ENCODE data around the gene ACVRL1.

The ACVRL1 gene

DNA sequence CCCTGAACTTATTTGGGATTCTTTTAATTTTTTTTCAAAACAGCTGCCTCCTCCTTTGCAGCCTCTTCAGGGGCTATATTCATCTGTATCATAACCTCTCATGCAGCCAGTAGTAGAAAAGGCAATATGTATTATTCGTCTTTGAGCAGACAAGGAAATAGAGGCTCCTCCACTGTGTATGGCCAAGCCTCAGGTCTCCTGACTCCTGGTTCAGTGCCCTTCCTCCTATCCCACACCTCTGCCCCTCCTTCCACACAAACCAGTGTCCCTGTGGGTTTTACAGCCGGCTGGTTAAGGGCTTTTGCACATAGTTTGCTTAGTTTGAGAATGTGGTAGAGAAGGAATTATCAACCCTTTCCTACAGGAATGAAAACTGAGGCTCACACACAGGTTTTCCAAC lies 8.8 kb upstream of the ACVRL1 start:
- DNase-seq (ENCODE audit: low read depth), result no peak

DNA sequence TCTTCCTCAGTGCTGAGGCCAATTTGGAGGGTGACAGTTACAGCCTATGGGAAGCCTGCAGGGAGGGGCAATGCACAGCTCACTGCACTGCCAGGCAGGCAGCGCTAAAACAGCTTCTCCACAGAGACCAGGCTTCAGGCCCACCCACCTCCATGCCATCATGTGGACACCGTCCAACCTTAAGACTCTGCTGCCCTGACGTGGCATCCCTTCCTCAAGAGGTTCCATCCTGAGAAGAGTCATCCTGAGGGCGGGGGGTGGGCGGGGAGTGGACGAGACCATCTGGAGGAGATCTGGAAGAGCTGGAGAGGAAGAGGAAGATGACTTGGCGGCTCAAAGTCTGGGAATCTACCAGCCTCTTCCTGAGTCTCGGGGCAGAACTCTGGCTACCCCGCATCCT lies 8.4 kb upstream of the ACVRL1 start:
- DNase-seq (ENCODE audit: low read depth), result peak; percentile 47

DNA sequence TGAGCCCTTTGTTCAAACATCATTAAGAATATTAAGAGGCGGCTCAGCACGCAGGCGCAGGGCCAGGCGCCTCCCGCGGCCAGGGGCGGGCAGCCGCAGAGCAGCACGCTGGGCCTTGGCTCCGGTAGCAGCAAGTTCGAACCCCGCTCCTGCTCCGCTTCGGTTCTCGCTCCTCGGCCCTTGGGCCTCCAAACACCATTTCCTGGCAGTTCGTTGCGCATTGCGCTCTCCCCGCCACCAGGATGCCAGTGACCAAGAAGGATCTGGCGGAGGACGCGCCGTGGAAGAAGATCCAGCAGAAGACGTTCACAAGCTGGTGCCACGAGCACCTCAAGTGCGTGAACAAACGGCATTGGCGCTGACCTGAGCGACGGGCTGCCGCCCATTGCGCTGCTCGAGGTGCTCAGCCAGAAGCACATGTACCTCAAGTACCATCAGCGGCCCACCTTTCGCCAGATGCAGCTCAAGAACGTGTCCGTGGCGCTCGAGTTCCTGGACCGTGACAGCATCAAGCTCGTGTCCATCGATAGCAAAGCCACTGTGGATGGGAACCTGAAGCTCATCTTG lies 6.9 kb upstream of the ACVRL1 start:
- DNase-seq (ENCODE audit: low read depth), result no peak

DNA sequence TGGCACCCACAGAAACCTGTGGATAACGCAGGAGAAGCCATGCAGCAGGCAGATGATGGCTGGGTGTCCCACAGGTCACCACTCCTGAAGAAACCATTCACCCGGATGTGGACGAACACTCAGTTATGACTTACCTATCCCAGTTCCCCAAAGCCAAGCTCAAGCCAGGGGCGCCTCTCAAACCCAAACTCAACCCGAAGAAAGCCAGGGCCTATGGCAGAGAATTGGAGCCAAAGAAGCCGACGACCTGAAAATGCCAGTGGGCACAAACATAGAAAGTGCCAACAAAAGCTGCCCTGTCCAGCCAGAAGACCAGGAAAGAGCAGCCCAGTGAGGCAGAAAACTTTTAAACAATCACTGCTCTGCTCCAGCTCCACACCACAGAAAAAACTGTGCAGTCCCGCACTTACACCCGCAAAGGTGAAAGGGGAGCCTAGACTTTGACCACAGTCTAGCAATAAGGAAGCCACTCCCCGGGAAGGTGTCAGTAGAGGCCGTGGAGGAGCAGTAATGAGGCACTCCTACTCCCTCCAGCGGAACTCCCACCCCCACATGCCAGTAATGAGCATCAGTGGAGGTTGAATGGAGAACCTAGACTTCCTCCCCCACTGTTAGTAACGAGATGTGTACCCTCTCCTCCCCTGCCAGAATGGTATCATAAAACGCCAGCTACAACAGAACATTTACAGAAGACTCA lies 6.0 kb upstream of the ACVRL1 start:
- DNase-seq (ENCODE audit: low read depth), result no peak

DNA sequence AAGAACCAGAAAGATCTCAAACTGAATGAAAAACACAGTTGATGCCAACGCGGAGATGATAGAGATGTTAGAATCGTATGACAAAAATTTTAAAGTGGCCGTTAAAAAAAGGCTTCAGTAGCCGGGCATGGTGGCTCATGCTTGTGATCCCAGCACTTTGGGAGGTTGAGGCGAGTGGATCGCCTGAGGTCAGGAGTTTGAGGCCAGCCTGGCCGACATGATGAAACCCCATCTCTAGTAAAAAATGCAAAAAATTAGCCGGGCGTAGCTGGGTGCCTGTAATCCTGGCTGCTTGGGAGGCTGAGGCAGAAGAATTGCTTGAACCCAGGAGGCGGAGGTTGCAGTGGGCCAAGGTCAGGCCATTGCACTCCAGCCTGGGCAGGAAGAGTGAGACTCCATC lies 5.4 kb upstream of the ACVRL1 start:
- no peak for DNase-seq (ENCODE audit: low read depth)

DNA sequence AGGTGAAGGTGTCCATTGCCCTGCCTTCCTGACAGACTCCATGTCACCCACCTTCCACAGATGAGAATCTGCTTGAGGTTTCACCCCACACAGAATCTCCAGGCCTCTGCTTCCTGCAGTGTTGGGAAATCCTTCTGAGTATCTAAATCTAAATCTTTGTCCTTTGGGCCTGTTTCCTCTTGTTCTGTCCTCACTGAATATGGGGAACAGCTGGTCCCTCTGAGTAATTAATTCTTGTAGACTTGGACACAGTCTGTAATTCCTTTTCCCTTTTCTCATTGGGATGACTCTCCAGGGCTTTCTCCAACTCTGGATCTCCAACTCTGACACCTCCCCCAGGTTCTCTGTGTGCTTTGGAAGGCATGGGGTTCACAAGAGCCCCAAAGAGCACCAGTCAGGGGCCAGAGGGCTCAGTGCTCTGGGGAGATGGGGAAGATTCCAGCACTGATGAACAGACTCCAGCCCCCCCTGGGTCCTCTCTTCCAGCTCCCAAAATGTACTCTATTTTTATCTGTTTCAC lies 2.3 kb upstream of the ACVRL1 start:
- no peak for DNase-seq (ENCODE audit: low read depth)

DNA sequence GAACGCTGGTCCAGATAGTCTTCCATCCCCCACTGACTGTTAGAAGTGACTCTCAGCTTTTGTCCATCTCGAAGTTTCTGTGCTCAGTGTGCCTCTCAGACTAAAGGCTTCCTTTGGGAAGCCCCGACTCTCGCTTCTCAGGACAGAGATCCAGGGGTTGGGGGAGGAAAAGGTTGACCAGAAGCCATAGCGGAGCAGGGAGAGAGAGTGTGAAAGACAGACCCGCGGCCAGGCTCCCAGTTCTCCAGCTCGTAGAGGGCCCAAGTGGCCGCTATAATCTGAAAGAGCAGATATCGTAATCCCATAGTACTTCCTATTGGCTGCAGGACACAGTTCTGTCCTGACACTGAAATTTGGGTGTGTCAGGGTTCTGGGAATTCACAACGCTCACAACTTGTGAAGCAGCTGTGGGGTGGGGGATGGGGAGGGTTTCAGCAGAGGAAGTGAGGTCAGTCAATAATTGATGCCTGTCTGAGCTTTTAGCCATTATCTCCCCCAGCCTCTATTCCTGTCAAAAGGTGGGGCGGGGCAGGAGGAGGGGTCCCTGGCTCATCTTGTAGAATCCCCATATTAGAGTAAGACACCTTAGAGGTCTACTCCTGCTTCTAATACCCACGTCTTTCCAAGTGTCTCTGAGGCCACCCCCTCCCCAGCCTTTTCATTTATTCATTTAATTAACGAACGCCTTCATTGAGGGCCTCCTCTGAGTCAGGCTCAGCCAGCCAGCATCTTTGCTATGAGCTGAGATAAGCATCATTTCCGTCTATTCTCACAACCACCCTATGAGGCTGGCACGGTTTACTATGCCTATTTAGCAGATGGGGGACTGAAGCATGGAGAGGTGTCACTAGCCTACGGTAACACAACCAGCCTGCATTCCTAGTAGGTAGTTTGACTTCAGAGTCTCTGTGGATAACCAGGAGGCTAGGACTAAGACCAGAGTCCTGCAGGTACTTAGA lies 1.6 kb upstream of the ACVRL1 start:
- DNase-seq (ENCODE audit: low read depth), result no peak

DNA sequence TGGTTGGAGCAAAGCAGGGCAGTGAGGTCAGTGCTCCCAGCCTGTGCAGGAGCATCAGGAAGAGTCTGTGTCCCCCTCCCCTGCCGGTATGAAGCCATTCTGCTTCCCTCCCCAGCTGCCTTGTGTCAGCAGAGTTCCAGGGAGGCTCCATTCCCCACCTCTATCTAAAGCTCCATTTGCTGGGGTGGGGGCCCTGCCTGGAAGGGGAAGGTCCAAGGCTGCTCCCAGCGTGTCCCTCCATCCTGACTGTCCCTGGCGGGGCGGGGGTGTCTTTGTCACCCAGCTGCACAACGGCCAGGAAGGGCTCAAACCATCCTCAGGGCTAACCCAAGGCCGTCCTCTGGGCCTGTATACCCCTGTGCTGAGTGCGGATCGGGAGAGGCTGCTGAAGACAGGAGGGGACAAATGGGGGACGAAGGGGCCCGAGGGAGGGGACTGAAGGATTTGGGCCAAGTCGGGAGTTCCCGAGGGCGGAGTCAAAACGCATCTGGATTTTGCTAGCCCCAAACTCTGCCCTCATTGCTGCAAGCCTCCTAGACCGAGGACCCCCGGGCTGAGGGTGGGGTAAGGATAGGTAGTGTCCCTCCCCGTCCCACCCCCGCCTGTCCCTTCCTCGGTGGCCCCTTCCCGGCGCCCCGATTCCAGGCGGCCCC lies 748 bp upstream of the ACVRL1 start:
- DNase-seq (ENCODE audit: low read depth), result no peak

DNA sequence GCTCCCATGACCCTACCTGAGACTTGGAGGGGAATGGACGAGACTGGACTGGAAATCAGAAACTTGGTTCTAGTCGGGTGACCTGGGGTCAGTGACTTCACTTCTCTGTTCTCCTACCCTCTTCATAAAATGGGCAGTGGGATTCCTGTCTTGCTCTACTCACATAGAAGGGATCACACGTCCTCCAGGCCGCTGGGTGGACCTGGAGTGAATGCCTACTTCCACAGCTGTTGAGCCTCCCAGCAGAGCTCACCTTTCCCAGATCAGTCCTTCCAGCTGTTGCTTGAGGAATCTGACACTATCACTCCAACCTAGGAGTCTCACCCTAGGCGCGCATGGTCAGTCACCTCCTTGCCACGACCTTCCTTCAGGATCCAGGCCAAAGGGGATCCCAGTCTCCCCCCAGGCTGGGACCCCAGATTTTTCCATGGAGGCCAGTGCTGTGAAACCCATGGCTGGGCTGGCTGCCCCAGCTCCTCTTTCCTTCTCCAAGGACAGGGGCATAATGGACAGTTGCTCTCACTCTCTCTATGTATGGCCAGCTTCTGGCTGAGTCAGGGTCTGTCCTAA lies 637 bp downstream of the ACVRL1 start:
- no peak for DNase-seq (ENCODE audit: low read depth)

DNA sequence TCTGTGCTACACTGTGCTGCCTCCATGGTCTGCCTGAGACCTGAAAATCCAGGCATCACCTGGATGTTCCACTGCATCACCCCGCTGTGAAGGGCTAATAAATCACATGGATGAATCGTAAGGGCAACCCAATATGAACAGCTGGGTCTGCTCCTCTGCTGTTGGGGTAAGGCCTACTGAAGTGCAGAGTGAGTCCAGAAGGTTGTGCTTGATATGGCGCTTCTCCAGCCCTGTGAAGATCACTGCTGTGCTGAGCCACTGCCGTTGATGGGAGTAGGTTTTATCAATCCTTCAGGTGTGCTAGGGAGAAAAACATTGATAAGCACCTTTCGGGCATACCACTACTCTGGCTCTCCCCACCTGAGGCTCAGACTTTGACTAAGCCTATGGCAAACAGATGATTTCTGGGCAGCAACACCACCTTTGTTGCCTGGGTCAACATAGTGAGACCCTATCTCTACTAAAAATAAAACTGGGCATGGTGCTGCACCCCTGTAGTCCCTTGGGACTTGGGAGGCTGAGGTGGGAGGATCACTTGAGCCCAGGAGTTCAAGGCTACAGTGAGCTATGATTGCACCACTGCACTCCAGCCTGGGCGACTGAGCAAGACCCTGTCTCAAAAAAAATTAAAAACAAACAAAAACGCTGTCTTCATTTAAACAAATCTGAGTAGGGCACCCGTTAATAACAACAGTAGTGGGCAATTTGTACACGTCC lies 1.7 kb downstream of the ACVRL1 start:
- no peak for DNase-seq (ENCODE audit: low read depth)

DNA sequence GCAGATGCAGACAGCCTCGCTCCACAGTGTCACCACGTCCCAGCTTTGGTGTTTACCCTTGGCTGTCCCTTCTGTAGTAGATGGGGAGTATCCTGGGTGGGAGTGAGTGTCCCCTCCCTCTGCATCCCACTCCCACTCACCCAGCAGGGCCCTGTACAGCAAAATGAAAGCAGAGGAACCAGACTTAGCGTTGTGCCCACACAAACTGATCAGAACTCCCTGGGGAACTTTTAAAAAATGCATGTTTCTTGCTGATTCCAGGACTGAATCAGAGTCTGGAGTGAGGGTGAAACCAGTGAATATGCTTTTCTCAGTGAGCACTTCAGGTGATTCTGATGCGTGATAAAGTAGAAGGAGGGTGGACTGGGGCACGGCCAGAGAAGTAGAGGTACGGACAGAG lies 2.9 kb downstream of the ACVRL1 start:
- DNase-seq (ENCODE audit: low read depth), result no peak

DNA sequence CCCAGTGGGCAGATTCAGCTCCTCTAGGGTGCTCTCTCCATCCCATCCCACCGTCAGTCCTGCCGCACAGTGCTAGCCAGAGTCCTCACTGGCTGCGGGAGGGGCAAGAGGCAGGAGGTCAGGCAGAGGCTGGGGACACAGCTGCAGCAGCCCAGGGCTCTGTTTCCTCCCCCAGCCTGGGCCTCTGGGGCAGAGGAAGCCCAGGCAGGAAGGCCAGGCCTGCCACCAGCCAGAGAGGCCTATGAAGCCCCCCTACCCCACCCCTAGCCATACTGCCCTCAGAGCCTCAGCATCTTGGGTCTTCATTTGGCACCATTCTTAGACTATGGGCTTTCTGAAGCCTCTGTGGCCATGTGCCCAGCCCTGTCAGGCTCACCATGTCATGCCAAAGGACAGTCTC lies 3.4 kb downstream of the ACVRL1 start:
- DNase-seq (ENCODE audit: low read depth), result no peak

DNA sequence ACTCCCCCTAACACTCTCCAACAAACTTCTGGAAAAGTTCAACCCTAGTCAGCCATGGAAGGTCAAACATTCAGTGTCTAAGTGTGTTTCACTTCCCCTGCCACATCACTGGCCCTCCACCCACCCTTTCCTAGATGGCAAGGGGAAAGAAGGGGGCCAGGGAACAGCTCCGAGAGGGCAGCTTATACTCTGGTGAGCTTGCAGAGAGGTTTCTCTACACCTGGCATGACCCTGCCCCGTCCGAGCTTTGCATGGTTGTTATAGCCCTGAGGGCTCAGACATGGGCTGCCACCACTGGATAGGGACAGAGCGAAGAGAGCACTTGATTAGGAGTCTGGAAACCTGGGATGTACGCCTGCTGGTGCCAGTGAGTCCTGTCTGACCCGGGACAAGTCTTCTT lies 4.0 kb downstream of the ACVRL1 start:
- DNase-seq (ENCODE audit: low read depth), result no peak

DNA sequence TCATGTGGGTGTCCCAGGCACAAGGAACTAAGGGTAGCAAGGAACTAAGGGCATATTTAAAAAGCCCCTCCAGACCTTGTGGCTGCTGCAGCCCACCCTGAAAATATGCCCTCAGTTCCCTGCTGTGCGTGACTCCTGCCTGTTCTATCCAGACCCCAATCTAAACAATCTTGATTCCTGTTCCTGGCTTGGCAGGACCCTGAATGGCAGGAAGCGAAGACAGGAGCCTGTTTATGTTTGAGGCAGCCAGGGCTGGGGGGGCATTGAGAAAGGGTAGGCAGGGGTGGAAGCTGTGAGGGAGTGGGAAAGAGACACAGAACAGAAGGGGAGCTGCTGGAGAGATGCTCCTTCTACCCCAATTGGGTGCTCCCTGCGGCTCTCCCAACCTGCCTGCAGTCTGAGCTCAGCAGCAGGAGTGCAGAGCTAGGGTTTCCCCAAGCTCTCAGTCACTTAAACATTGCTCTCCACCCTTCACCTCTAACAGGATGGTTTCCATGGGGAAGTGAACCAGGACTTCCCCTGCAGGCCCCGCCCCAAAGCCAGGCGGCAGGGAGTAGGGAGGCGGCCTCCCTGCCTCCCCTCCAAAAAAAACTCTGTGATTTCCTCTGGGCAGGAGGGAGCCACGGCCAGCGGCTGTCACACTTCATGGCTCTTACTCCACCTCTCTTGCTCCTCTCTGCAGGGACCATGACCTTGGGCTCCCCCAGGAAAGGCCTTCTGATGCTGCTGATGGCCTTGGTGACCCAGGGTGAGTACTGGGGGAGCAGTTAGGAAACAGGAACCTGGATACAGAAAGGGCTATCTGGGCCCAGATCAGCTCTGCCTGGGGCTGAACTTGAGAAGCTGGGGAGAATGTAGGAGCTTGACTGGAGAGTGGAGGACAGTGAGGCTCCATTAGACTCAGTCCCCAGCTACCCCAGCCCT lies 4.7 kb downstream of the ACVRL1 start:
- DNase-seq (ENCODE audit: low read depth), result peak; percentile 23

DNA sequence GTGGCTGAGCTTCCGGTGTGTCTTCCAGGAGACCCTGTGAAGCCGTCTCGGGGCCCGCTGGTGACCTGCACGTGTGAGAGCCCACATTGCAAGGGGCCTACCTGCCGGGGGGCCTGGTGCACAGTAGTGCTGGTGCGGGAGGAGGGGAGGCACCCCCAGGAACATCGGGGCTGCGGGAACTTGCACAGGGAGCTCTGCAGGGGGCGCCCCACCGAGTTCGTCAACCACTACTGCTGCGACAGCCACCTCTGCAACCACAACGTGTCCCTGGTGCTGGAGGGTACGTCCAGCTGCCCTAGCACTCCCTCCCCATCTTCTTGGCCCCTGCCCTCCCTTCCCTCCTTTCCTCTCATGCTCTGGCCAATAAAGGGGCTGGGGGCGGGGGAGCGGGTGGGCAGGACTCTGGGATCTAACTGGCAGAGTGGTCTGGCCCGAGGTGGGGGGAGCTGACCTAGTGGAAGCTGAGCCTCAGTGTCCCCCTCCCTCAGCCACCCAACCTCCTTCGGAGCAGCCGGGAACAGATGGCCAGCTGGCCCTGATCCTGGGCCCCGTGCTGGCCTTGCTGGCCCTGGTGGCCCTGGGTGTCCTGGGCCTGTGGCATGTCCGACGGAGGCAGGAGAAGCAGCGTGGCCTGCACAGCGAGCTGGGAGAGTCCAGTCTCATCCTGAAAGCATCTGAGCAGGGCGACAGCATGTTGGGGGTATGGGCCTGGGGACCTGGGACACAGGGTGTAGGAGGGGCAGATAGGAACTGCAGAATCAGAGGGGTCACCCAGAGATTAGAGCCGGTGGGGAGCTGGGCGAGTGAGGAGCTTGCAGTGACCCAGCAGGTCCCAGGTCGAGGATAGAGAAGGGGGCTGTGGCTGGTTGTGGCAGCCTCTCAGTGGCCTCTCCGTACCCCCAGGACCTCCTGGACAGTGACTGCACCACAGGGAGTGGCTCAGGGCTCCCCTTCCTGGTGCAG lies 6.0 kb downstream of the ACVRL1 start:
- DNase-seq (ENCODE audit: low read depth), result no peak

DNA sequence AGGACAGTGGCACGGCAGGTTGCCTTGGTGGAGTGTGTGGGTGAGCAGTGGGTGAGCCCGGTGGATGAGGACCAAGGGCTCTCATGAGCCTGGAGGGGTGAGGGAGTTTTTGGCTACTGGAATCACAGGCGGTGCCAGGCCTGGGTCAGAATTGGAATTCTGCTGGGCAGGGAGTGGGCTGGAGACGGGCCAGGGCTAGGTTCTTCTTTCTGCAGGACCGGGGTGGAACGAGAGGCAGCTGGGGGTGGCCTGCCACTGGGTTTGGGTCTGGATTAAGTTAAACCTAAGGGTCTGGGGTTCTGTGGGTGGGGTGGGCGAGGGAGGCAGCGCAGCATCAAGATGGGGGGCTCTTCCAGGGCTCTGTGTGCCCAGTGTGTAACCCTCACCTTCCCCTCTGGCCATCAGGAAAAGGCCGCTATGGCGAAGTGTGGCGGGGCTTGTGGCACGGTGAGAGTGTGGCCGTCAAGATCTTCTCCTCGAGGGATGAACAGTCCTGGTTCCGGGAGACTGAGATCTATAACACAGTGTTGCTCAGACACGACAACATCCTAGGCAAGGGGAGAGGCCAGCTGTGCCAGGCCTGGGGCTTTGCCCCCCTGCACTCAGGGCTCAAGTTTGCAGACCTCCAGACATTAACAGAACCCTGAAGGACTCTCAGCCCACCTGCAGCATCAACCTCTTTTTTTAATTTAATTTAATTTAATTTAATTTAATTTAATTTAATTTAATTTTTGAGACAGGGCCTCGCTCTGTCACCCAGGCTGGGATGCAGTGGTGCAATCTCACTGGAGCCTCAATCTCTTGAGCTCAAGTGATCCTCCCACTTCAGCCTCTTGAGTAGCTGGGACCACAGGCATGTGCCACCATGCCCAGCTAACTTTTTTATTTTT lies 7.0 kb downstream of the ACVRL1 start:
- DNase-seq (ENCODE audit: low read depth), result no peak

DNA sequence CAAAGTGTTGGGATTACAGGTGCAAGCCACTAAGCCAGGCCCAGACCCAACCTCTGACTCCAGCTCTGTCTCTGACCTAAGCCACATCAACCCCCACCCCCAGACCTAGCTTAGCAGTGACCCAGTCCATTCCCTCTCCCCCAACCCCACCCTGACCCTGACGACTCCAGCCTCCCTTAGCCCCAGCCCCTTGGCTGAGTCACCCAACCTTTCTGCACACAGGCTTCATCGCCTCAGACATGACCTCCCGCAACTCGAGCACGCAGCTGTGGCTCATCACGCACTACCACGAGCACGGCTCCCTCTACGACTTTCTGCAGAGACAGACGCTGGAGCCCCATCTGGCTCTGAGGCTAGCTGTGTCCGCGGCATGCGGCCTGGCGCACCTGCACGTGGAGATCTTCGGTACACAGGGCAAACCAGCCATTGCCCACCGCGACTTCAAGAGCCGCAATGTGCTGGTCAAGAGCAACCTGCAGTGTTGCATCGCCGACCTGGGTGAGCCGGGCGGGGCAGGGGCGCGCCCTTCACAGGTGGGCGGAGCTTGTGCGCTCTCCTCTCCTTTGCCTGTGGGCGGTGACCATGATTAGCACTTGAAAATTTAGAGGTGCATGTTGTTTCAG lies 7.8 kb downstream of the ACVRL1 start:
- no peak for DNase-seq (ENCODE audit: low read depth)

DNA sequence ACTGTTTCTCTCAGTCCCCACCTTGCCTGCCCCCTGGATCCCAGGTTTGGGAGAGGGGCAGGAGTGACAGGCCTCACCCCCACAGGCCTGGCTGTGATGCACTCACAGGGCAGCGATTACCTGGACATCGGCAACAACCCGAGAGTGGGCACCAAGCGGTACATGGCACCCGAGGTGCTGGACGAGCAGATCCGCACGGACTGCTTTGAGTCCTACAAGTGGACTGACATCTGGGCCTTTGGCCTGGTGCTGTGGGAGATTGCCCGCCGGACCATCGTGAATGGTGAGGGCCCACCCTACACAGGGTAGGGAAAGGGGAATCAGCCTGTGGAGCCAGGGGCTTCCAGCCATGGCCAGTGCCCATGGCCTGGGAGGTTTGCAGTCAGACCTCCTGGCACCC lies 8.6 kb downstream of the ACVRL1 start:
- no peak for DNase-seq (ENCODE audit: low read depth)
